KMS-11 (cell line): Measurements from ENCODE around the gene FYN.

Experiments used
- H2AFZ ChIP-seq: fragments of 200-600 bp; sonication (generic); 2 replicates; pipeline ENCODE4 v1.6.1; 2016; ENCODE audit warnings: antibody characterized with exemption, mixed run types, low read depth
- H3K27ac ChIP-seq: fragments of 200-600 bp; sonication (generic); 2 replicates; pipeline ENCODE4 v1.6.1; 2016; ENCODE audit warnings: mild to moderate bottlenecking, mixed run types
- H3K27me3 ChIP-seq: fragments of 200-600 bp; sonication (generic); 2 replicates; pipeline ENCODE4 v1.6.1; 2017; ENCODE audit warnings: mild to moderate bottlenecking, low read depth, mixed run types, moderate library complexity; ENCODE audit not compliant: insufficient read depth
- H3K36me3 ChIP-seq: fragments of 200-600 bp; sonication (generic); 2 replicates; pipeline ENCODE4 v1.6.1; 2017; ENCODE audit warnings: mild to moderate bottlenecking, mixed run types; ENCODE audit not compliant: insufficient read depth
- H3K4me1 ChIP-seq: fragments of 200-600 bp; sonication (generic); 2 replicates; pipeline ENCODE4 v1.6.1; 2016; ENCODE audit warnings: mild to moderate bottlenecking, low read depth, mixed run types; ENCODE audit not compliant: poor library complexity, severe bottlenecking
- H3K4me2 ChIP-seq: fragments of 200-600 bp; sonication (generic); 2 replicates; pipeline ENCODE4 v1.7.0; 2016; ENCODE audit warnings: mild to moderate bottlenecking, mixed run types
- H3K4me3 ChIP-seq: fragments of 200-600 bp; sonication (generic); IDR thresholded peaks from 2 replicates; pipeline ENCODE4 v1.6.1; 2017; ENCODE audit warnings: low read depth, low read length, mixed read lengths; ENCODE audit not compliant: insufficient read depth
- H3K79me2 ChIP-seq: fragments of 200-600 bp; sonication (generic); 2 replicates; pipeline ENCODE4 v1.6.1; 2016; ENCODE audit warnings: low read depth, mixed run types; ENCODE audit not compliant: insufficient read depth
- H3K9ac ChIP-seq: fragments of 200-600 bp; sonication (generic); 2 replicates; pipeline ENCODE4 v1.6.1; 2016; ENCODE audit warnings: mild to moderate bottlenecking, mixed run types
- H4K20me1 ChIP-seq: fragments of 200-600 bp; sonication (generic); 2 replicates; pipeline ENCODE4 v1.6.1; 2016; ENCODE audit warnings: mild to moderate bottlenecking, mixed run types; ENCODE audit not compliant: insufficient read depth
- CTCF ChIP-seq: fragments of 200-600 bp; sonication (generic); conservative IDR thresholded peaks from 2 replicates; pipeline ENCODE4 v1.6.1; 2017; ENCODE audit warnings: low read depth, mild to moderate bottlenecking, antibody characterized with exemption, low read length, moderate library complexity, mixed read lengths

Gene FYN

GRCh38 chr6:111679126-111679858 is 194.0 kb downstream of the FYN start:
- Histone ChIP-seq H3K4me3 (no peak overlapping the region), H3K36me3 (no peaks in the 10 kb centered on the region), H2AFZ (no peak overlapping the region), H4K20me1 (no peaks in the 10 kb centered on the region), H3K4me1 (peaks cover 9% of the 10 kb centered on the region), H3K27ac (no peak overlapping the region), H3K79me2 (no peaks in the 10 kb centered on the region), H3K27me3 (no peaks in the 10 kb centered on the region), H3K9ac (no peak overlapping the region), H3K4me2 (no peak overlapping the region)
- no peak for TF ChIP-seq CTCF

- Histone ChIP-seq H3K4me3 (no peak overlapping the region), H3K27ac (no peak overlapping the region), H2AFZ (no peak overlapping the region), H4K20me1 (no peaks in the 10 kb centered on the region), H3K36me3 (no peaks in the 10 kb centered on the region), H3K4me1 (no peaks in the 10 kb centered on the region), H3K27me3 (no peaks in the 10 kb centered on the region), H3K79me2 (no peaks in the 10 kb centered on the region), H3K4me2 (no peak overlapping the region), H3K9ac (no peak overlapping the region)
- TF ChIP-seq CTCF: no peak
Observed at GRCh38 chr6:111677249-111677990, 195.8 kb downstream of the FYN start.

- Histone ChIP-seq H3K4me3 (no peak overlapping the region), H2AFZ (no peak overlapping the region), H3K27me3 (no peaks in the 10 kb centered on the region), H4K20me1 (no peaks in the 10 kb centered on the region), H3K79me2 (no peaks in the 10 kb centered on the region), H3K4me2 (no peak overlapping the region), H3K27ac (no peak overlapping the region), H3K9ac (no peak overlapping the region), H3K4me1 (no peaks in the 10 kb centered on the region), H3K36me3 (no peaks in the 10 kb centered on the region)
- no peak for TF ChIP-seq CTCF
Observed at GRCh38 chr6:111676383-111676782, 196.9 kb downstream of the FYN start.

- H3K27ac ChIP-seq: no peak overlapping the region
- no peak overlapping the region for H3K4me2 ChIP-seq
- no peak overlapping the region for H3K9ac ChIP-seq
- no peaks in the 10 kb centered on the region for H3K36me3 ChIP-seq
- H3K4me3 ChIP-seq: no peak overlapping the region
- H2AFZ ChIP-seq: no peak overlapping the region
- H3K79me2 ChIP-seq: no peaks in the 10 kb centered on the region
- no peaks in the 10 kb centered on the region for H4K20me1 ChIP-seq
- no peak for TF ChIP-seq CTCF
- no peaks in the 10 kb centered on the region for H3K4me1 ChIP-seq
- H3K27me3 ChIP-seq: no peaks in the 10 kb centered on the region
Observed at GRCh38 chr6:111674883-111675282, 198.4 kb downstream of the FYN start.
